Activated effector memory CD4-positive, alpha-beta T cell treated with Interleukin-2 at 50 U/mL for 16 hours (primary cell): Measurements from ENCODE around the gene DBX1.
"Not testable (repeated sequence)": the region's sequence is repeated elsewhere in the genome, so short reads cannot be mapped to it uniquely, and the experiment has no call there.

Experiments
- DNase-seq: peaks from one replicate; pipeline ENCODE4 v3.0.0-alpha.2; 2020

Gene DBX1

GRCh38 chr11:20160425-20161229 is at the start of gene DBX1:
DBX1 (minus strand) TSS chr11:20160475; CDS start chr11:20160324, 151 bp downstream.
- no peak for DNase-seq

GRCh38 chr11:20208622-20209111 is 48.4 kb upstream of the DBX1 start:
- DNase-seq: no peak

GRCh38 chr11:20207781-20208621 is 47.7 kb upstream of the DBX1 start:
- DNase-seq: no peak

- DNase-seq: no peak
These were observed 45.5 kb upstream of the DBX1 start for GRCh38 chr11:20205807-20206206.

GRCh38 chr11:20204681-20205080 is 44.4 kb upstream of the DBX1 start:
- no peak for DNase-seq

- no peak for DNase-seq
These were observed 43.6 kb upstream of the DBX1 start for GRCh38 chr11:20203831-20204230.

- no peak for DNase-seq
These were observed 41.0 kb upstream of the DBX1 start for GRCh38 chr11:20201231-20201630.

- DNase-seq: not testable (repeated sequence)
These were observed 40.2 kb upstream of the DBX1 start for GRCh38 chr11:20200331-20200955.

- no peak for DNase-seq
These were observed 37.6 kb upstream of the DBX1 start for GRCh38 chr11:20197881-20198280.

- DNase-seq: no peak
These were observed 34.2 kb upstream of the DBX1 start for GRCh38 chr11:20194470-20194869.

- DNase-seq: no peak
These were observed 33.0 kb upstream of the DBX1 start for GRCh38 chr11:20193307-20193706.

- DNase-seq: no peak
These were observed 32.4 kb upstream of the DBX1 start for GRCh38 chr11:20192641-20193040.

GRCh38 chr11:20192151-20192550 is 31.9 kb upstream of the DBX1 start:
- no peak for DNase-seq

GRCh38 chr11:20178976-20179375 is 18.7 kb upstream of the DBX1 start:
- no peak for DNase-seq

GRCh38 chr11:20177136-20177535 is 16.9 kb upstream of the DBX1 start:
- DNase-seq: no peak

GRCh38 chr11:20172721-20173447 is 12.6 kb upstream of the DBX1 start:
- DNase-seq: no peak

- no peak for DNase-seq
These were observed 3.7 kb upstream of the DBX1 start for GRCh38 chr11:20163783-20164481.

GRCh38 chr11:20162824-20163782 is 2.8 kb upstream of the DBX1 start:
- no peak for DNase-seq

GRCh38 chr11:20161923-20162744 is 1.9 kb upstream of the DBX1 start:
- no peak for DNase-seq
